Cortex of kidney (tissue), 1 donor: ENCODE results near the gene LONP2.

ENCODE experiments used
- DNase-seq: peaks from one replicate; lab custom pipeline; 2025; lab: John Stamatoyannopoulos, UW

The LONP2 gene, protein sequence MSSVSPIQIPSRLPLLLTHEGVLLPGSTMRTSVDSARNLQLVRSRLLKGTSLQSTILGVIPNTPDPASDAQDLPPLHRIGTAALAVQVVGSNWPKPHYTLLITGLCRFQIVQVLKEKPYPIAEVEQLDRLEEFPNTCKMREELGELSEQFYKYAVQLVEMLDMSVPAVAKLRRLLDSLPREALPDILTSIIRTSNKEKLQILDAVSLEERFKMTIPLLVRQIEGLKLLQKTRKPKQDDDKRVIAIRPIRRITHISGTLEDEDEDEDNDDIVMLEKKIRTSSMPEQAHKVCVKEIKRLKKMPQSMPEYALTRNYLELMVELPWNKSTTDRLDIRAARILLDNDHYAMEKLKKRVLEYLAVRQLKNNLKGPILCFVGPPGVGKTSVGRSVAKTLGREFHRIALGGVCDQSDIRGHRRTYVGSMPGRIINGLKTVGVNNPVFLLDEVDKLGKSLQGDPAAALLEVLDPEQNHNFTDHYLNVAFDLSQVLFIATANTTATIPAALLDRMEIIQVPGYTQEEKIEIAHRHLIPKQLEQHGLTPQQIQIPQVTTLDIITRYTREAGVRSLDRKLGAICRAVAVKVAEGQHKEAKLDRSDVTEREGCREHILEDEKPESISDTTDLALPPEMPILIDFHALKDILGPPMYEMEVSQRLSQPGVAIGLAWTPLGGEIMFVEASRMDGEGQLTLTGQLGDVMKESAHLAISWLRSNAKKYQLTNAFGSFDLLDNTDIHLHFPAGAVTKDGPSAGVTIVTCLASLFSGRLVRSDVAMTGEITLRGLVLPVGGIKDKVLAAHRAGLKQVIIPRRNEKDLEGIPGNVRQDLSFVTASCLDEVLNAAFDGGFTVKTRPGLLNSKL

GRCh38 chr16:48244080-48244862 is at the start of gene LONP2:
Gene LONP2 (plus strand): TSS chr16:48244300. CDS start chr16:48244389, 89 bp downstream.
- peak; percentile 50 for DNase-seq

DNA sequence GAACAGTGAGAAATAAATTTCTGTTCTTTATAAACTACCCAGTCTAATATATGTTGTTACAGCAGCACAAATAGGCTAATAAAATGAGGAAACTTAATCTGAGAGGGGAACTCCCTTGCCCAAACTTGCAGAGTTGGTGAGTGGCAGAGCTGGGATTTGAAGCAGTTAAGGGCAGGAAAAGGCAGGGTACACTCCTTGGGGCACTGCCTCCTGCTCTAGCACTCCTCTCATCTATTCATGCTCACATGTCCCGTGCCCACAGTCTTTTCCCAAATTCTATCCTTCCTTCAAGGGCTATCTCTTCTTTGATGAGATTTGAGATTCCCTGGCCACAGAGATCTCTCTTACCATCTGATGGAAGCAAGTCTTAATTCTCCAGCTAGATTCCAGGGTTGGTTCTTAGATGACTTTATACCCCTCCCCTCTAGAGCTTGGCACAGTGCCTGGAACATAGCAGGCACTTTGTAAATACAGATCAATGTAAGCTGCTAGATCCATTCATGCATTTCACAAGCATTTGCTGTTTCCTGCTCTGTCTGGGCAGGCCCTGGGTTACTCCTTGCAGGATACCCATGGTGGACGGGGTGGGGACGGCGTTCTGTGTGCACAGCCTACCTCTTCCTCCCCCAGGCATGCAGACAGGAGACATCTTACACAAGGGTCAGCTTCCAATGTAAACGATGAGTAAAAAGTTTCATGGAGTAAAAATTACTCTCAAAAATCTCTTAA is 49.1 kb upstream of the LONP2 start:
- DNase-seq = no peak

DNA sequence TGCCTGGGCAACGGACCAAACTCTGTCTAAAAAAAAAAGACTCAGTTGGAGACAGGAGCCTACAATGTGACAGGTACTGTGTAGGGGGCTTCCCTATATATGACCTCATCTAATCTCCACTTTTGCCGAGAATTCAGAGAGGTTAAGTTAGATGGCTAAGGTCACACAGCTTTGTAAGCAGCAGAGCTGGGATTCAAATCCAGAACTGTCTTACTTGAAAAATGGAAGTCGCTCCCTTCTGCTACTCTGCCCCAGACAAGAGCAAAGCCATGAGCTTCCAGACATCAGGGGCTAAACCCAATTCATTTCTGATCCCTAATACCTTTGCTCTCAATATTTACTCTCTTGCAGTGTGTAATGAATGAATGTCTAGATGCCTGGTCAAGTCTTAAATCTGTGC is 46.8 kb upstream of the LONP2 start:
- no peak for DNase-seq

- no peak for DNase-seq
Observed at GRCh38 chr16:48201515-48202201, 42.4 kb upstream of the LONP2 start.

DNA sequence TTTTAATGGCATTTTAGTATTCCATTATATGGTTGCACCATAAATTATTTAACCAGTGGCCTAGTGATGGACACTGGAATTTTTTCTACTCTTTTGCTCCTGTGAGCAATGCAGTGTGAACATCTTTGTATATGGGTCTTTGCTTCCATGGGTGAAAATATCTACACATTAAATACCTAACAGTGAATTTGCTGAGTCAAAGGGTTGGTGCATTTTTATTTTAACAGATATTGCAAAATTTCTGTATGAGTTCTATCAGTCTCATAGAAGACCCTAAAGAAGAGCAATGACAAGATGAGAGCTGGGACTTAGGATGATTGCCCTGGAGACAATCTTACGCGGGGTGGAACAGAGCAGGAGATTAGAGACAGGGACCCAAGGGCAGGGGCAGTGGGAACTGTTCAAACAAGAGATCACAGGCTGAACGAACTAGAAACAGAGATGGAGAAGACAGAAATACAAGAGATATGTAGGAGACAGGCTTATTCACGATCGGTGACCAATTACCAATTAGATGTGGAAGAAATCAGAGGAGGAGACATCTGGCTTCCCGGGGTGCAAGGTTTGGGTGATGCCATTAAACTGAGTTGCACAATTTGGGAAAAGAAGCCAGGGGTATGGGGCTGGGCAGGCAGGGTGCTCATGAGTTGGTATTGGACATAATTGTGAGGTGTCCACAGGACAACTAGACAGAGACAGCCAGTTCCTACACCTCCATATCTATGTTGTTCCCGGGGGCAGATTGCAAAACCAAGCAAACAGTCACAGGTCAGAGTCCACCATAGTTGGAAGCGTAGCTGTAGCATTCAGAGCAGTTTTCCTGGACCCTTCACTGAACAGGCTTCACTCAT is 39.9 kb upstream of the LONP2 start:
- no peak for DNase-seq

DNA sequence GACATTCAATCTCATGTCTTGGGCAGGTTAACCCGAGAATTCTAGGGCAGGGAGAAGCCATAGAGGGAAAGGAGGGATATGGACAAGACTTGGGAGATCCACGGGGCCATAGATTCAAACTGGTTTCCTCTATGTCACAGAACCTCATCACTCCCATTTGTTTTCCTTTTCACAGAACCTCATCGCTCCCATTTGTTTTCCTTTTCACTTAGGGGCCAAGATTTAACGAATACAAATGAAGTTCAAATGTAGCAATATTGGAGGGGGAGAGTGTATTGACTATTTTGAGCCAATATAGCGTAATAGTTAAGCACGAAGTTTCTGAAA is 39.3 kb upstream of the LONP2 start:
- DNase-seq = no peak

- no peak for DNase-seq
Observed at GRCh38 chr16:48206594-48207242, 37.4 kb upstream of the LONP2 start.

GRCh38 chr16:48210747-48211146 is 33.4 kb upstream of the LONP2 start:
- DNase-seq = no peak

DNA sequence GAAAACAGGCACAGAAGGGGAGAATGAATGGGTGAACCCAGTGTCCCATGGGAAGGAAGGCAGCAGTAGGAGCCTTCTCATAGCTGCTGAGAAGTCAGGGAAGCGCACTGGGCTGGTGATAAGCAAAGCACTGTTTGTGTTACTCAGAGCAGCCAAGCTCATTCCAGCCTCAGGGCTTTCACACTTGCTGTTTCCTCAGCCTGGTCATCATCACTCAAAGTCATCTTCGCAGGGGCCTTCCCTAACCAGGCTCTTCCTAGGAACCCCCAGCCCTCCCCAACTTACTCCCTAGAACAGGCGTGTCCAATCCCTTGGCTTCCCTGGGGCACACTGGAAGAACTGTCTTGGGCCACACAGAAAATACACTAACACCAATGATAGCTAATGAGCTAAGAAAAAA is 32.1 kb upstream of the LONP2 start:
- DNase-seq = no peak

DNA sequence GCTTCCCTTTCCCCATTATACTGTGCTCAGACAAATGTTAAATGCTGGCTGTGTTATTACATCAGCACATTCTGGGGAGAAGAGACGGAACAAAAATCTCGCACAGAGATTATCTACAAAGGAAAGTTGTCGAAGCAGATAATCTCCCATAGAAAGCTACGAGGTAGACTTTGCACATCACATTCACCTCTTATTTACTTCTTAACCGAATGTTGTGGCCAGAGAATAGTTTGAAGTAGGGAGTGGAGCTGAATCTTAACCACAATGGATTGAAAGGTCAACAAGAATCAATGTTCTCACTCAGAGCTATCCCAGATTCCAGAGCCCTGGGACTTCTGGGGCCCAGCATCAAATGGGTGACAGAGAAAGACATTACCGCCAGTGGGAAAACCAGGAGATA is 28.4 kb upstream of the LONP2 start:
- no peak for DNase-seq

DNA sequence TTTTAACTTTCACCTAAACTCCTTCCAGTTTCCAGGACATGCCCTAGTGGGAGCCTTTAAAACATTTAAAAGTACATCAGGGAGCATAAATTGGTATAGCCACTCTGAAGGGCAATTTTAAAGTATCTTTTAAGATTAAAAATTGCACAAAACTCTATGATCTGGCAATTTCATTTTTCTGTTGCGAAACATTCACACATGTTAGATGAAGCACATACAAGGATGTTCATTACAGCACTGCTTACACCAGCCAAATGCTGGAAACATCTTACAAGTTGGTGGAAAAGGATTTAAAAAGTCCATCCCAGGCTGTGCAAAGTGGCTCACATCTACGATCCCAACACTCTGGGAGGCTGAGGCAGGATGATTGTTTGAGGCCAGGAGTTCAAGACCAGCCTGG is 26.4 kb upstream of the LONP2 start:
- DNase-seq = no peak

- DNase-seq = no peak
Observed at GRCh38 chr16:48218473-48218872, 25.6 kb upstream of the LONP2 start.

DNA sequence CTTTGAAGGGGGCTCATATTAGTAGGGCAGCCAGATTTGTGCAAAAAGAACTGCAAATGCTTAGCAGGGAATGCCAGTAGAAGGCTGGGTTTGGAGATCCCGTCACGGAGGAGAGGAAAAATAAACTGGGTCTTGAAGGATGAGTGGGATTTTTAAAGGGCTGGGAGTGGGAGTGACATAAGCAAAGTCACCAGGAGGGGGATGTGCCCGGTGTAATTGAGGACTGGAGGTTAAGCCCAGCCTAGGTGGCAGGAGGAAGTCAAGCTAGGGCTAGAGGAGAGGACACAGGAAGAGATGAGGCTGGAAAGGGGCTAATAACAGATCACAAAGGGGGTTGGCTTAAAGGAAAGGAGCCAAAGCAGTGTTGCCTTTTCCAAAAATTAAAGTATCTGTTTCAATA is 23.2 kb upstream of the LONP2 start:
- no peak for DNase-seq

GRCh38 chr16:48223490-48223889 is 20.6 kb upstream of the LONP2 start:
- DNase-seq = no peak

- DNase-seq = no peak
Observed at GRCh38 chr16:48225456-48225855, 18.6 kb upstream of the LONP2 start.

DNA sequence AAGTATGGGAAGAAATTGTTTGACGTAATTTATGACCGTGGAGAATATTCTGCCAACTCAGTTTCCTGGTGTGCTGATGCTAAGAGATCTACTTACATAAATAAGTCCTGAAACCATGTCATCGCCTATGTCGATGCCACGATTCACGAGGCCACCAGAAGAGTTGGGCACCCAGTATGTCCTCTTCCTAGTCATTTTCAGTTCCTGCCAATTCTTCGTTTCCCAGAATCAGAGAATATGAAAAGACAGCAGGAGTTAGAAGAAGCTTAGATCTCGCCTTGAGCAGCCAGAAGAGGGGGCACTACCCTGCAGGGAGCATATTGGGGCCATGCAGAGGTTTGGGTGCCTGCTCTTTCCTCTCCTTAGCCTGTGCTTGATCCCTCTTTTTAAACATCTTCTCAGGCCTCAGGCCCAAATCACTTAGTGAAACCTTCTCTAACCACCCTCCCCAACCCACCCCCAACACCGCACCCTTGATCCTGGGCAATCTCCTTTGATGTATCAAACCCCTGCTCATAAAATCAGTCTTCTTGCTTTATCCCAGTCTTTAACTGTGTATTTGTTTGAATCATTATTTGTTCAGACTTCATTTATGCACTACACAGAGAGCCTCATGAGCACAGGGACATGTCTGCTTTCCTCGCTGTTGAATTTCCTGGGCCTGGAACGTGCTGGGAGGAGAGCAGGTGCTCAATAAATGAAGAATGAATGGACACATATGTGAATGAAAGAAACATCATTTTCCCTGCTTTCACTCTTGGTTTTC is 12.2 kb upstream of the LONP2 start:
- no peak for DNase-seq

DNA sequence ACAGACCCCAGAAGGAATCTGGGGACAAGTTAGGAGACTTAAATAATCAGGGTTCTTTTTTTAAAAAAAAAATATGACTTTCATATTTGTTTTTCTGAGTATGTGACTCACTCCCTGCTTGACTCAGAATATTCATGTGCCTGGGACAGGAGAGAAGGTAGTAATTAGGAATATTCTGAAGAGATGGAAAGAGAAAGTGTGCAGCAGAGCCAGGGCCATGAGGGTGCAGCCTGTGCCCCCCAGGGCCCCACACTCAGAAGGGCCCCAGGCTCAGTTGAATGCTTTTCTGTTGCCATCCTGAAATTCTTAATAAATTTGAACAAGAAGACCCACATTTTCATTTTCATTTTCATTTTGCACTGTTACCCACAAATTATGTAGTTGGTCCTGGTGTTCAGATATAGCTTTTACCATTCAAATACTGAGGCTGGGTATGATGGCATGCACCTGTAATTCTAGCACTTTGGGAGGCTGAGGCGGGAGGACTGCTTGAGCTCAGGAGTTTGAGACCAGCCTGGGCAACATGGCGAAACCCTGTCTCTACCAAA is 11.5 kb upstream of the LONP2 start:
- DNase-seq = no peak

DNA sequence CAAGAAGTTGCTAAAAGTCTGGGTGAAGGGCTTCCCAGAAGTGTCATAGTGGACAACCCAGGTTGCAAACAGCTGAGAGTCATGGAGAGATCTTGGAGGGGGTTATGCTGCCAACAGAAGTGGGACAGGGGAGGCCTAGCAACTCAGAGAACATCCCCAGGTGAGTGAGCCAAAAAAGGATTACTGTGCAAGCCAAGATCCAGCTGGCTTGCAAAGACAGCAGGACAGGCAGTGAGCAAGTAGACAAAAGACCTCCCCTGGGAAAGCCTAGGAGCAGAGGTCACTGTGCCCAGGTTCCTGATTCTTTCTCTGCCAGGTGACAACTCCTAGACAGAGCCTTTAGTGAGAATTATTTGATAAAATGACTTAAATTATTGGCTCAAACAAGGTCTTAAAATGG is 9.5 kb upstream of the LONP2 start:
- no peak for DNase-seq

DNA sequence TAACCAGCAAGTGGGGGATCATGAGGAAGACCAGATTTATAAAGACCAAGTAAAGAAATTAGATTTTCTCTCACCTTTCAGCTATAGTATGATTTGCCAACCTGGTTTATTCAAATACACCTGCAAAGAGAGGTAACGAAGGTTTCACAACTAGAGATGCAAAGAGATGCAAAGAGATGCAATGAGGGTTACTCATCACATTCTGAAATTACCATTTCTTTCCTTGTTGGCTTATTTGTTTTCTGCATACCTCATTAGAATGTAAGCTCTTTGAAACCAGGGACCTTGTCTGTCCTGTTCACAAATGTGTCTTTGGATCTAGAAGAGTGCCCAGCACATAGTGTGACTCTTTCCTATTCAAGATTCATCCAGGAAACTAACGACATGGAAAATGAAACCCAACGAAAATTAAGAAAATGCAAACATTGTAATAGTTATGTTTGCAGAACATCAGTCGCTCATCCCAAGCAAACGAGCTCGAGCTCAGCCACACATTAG is 9.0 kb upstream of the LONP2 start:
- no peak for DNase-seq
